ENCODE data around the gene KSR1. TPM values are rescaled to one million over a fixed set of nuclear protein-coding genes. Genes with fewer than 3 reads are reported as not detected.

KSR1 gene
- total and polyA plus RNA-seq, 9 of the 15 experiments (the other 6 are each of a cell fraction or from before 2014, with no cell fraction given), result 1.4 to 51.7 (median 18.4) TPM

GRCh38 chr17:27573971-27574525 lies 117.8 kb downstream of the KSR1 start (continued):
- TF ChIP-seq SAFB2 (IDR thresholded peaks at IDR 0.05; ENCODE audit: borderline replicate concordance, low read depth, low read length, severe bottlenecking) (no peak), THAP7 (CRISPR knock-in tag; IDR thresholded peaks at IDR 0.05) (no peak), HNRNPLL (IDR thresholded peaks at IDR 0.05; ENCODE audit: low read depth, low read length, poor library complexity, severe bottlenecking) (no peak), NELFE (IDR thresholded peaks at IDR 0.05; ENCODE audit: insufficient read depth, insufficient read length) (no peak), MAZ (CRISPR knock-in tag; conservative IDR thresholded peaks at IDR 0.05 in 1 of 2, IDR thresholded peaks at IDR 0.05 in 1 of 2) (peak in 1 of 2 experiments; percentile 51; a peak in 2 of 4 replicates), PTBP1 (IDR thresholded peaks at IDR 0.05; ENCODE audit: low read depth, low read length) (no peak), LARP7 (IDR thresholded peaks at IDR 0.05) (no peak), MXD1 (CRISPR knock-in tag; IDR thresholded peaks at IDR 0.05; ENCODE audit: borderline replicate concordance, poor library complexity, severe bottlenecking) (no peak), MCM7 (IDR thresholded peaks at IDR 0.05) (no peak), MAFF (IDR thresholded peaks at IDR 0.05; ENCODE audit: low read length) (peak; percentile 100), DPF2 (IDR thresholded peaks at IDR 0.05) (peak; percentile 99), ZNF124 (CRISPR knock-in tag; IDR thresholded peaks at IDR 0.05) (no peak), ZNF232 (CRISPR knock-in tag; IDR thresholded peaks at IDR 0.05) (no peak), SPI1 (IDR thresholded peaks at IDR 0.05; ENCODE audit: borderline replicate concordance, low read depth, low read length) (no peak), RBM34 (IDR thresholded peaks at IDR 0.05; ENCODE audit: borderline replicate concordance, insufficient read depth, low read length) (no peak), TBP (optimal IDR thresholded peaks at IDR 0.05; ENCODE audit: low read depth, low read length) (peak; percentile 55), PHF8 (IDR thresholded peaks at IDR 0.05; ENCODE audit: borderline replicate concordance, low read length) (no peak), WHSC1 (IDR thresholded peaks at IDR 0.05; ENCODE audit: low read length) (no peak), MEF2A (IDR thresholded peaks at IDR 0.05; ENCODE audit: control insufficient read depth, low read depth, low read length) (0 out of 2 replicates have a peak, but pooled peaks have one; percentile 59), RBM39 (optimal IDR thresholded peaks at IDR 0.05; ENCODE audit: low read depth, low read length) (no peak), ID3 (CRISPR knock-in tag; IDR thresholded peaks at IDR 0.05) (no peak), ID3 (tag; IDR thresholded peaks at IDR 0.05) (peak; percentile 57; the same call in 1 of the 2 replicates), CBFA2T2 (conservative IDR thresholded peaks at IDR 0.05) (peak; percentile 91), KDM5B (IDR thresholded peaks at IDR 0.05; ENCODE audit: insufficient replicate concordance, low read depth, low read length) (no peak), STAG1 (CRISPR knock-in tag; IDR thresholded peaks at IDR 0.05; ENCODE audit: borderline replicate concordance) (no peak), ZC3H8 (IDR thresholded peaks at IDR 0.05) (no peak), ZNF766 (CRISPR knock-in tag; conservative IDR thresholded peaks at IDR 0.05) (peak; percentile 97), ZBTB34 (CRISPR knock-in tag; IDR thresholded peaks at IDR 0.05) (no peak), PHF21A (IDR thresholded peaks at IDR 0.05; ENCODE audit: borderline replicate concordance, low read depth) (no peak)
